NAMALWA (cell line): ENCODE results near the gene NHERF1.

Experiments used
- DNase-seq: peaks from one replicate; pipeline ENCODE4 v3.0.0-alpha.2; 2015; ENCODE audit warnings: low spot score

The NHERF1 gene

GRCh38 chr17:74808714-74809430 is 60.4 kb downstream of the NHERF1 start:
- DNase-seq, result no peak

- DNase-seq, result no peak
Measured at GRCh38 chr17:74810699-74811485, 62.5 kb downstream of the NHERF1 start.

GRCh38 chr17:74812109-74813009 is 63.9 kb downstream of the NHERF1 start:
- no peak for DNase-seq

- no peak for DNase-seq
Measured at GRCh38 chr17:74814453-74814852, 66.0 kb downstream of the NHERF1 start.

GRCh38 chr17:74815067-74815466 is 66.6 kb downstream of the NHERF1 start:
- DNase-seq, result no peak

GRCh38 chr17:74815550-74816370 is 67.3 kb downstream of the NHERF1 start:
- DNase-seq, result peak; percentile 44

GRCh38 chr17:74816905-74817620 is 68.6 kb downstream of the NHERF1 start:
- DNase-seq, result no peak

GRCh38 chr17:74818291-74818938 is 70.0 kb downstream of the NHERF1 start:
- DNase-seq, result no peak
